Measurements from ENCODE around the gene AOPEP.
"Not testable (repeated sequence)": the region's sequence is repeated elsewhere in the genome, so short reads cannot be mapped to it uniquely, and the experiment has no call there.

Gene AOPEP

DNA sequence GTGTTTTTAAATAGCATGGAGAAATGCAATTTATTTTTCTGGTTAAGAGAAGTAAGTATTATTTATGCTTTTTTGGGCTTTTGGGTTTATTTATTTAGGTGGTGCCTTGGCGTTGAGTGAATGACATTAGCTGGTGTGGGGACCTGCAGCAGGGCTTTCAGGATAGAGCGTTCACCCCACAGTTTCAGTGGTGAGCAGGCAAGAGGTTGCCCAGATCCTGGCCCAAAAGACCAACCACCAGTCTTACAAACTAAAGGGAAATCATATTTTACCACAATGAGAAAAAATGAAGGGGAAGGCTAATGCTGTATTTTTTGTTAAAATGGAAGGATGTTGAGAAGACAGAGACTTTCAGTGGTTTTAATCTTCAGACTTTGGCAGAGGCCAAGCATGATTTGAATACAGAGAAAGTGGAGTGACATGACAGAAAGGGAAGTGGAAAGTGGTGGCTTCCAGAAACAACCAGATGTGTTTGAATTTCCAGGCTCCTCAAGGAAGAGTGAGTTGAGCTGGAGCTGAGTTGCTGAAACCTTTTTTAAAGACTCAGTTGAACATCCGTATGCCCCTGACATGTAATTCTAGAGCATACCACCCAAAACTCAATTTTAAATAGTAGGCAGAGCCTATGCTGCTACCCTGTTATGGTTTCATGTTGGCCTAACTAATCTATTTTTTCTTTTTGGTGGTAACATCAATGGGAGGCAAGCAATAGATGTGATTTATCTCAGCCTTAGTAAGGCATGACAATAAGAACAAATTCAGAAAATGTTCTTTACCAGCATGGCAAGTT lies 94.8 kb downstream of the AOPEP start:
- no peak for DNase-seq

DNA sequence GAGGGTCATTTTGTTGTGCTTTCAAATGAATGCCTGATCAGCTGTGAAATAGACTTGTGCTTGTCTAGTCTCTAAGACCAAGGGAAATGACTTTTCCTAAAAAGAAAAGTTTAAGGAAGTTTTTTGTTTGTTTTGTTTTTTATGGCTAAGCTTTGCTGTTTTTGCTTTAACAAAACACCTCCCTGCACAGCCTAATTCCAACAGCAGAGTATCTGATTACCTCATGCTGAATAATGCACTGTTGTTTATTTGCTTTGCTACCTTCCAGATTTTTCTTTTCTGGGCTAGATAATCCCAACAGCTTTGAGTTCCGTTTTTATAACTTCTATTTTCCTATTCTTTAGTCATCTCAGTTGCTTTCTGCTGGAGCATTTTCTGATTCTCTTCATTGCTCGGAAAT lies 95.8 kb downstream of the AOPEP start:
- no peak for DNase-seq

DNA sequence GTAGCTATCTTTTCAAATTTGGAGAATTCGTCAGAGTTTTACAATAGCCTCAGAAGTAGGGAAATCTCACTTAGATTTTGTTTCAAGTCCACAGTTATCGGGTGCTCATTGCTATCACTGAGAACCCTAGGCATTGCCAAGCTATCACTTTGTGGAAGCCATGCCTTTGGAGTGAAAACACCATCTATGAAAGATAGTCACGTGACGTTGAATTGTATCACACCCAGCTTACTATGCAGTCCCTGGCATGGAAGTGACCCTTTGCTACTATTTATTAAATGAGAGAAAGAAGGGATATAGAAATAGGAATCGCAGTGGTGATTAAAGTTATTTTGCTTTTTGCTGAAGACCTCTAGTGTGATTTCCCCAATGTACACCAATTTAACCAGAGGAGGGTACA lies 97.2 kb downstream of the AOPEP start:
- no peak for DNase-seq

DNA sequence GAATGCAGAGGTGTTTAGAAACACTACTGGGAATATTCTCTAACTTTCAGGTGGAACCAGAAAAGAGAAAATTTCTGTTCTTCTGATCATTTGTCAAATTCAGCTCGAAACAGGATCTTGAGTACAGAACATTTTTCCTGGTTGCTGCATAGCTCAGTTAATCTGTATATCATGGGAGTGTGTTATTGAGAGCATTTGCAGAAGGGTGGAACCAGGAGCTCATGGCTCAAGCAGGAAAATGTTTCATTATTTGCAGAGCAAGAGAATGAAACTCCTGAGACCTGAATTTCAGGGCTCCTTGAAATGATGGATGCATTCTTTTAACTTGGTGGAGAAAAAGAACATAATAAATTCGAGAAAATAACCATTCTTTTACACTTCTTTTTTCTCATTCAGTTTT lies 97.9 kb downstream of the AOPEP start:
- no peak for DNase-seq

DNA sequence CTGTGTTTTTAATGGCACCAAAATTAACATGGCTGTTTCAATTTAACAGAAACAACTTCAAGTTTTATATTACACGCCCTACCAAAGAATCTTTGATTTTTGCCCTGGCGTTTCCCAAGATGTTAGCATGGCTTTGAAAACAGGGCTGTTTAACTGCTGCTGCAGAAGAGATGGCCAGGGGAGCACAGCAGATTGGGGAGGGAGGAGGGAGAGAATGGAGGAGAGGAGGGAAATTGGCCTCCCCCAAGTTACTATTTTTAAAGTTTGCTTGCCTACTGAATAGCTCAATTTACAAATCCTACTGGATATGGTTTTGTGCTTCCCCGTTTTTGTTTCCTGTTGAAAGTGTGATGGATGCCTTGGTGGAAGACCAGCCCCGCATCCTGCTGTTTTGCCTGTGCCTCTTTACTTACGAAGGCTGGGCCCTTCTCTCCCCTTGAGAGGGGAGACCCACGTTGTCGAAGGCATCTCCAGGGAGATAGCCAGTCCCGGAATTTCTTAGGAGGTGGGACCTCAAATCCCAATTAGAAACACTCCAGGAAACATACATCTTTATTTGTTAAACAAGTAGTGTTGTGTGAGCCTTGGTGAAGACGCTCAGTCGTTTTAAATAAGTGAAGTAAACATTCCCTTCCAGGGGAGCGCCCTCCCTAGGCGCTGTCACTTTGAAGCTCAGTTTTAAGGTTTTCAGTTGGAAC lies 98.6 kb downstream of the AOPEP start:
- no peak for DNase-seq

DNA sequence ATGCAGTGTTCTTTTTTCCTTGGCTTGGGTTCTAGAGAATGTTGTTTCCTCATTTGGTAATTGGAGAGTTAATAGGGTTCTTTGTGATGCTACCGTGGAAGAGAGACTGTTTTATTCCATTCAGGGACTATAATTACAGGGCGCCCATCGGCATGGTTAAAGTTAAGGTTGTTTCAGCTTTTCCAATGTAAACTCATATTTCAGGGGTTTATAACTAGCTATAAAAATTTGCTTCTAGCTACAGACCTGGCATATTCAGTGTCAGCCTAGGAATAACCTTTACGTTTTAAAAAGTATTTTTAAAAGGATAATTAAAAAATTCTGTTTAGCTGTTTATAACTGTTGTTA lies 99.1 kb downstream of the AOPEP start:
- no peak for DNase-seq

DNA sequence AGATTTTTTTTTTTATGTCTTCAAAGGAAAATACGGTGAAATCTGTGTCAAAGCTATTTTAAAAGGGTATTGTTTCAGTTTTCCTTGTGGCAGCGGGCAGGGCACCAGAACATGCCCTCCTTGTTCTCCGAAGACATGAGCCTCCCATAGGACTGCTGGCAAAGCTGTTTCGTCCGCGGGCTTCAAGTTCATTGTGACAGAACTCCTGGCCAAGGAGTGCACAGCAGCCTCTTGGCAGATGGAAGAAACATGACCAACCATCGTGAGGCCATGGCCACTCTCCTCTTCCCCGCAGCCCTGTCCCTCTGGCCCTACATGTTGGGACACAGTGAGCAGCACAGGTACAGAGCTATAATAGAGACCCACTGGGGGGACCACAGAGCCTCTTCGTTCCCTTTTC lies 99.5 kb downstream of the AOPEP start:
- DNase-seq, result no peak

DNA sequence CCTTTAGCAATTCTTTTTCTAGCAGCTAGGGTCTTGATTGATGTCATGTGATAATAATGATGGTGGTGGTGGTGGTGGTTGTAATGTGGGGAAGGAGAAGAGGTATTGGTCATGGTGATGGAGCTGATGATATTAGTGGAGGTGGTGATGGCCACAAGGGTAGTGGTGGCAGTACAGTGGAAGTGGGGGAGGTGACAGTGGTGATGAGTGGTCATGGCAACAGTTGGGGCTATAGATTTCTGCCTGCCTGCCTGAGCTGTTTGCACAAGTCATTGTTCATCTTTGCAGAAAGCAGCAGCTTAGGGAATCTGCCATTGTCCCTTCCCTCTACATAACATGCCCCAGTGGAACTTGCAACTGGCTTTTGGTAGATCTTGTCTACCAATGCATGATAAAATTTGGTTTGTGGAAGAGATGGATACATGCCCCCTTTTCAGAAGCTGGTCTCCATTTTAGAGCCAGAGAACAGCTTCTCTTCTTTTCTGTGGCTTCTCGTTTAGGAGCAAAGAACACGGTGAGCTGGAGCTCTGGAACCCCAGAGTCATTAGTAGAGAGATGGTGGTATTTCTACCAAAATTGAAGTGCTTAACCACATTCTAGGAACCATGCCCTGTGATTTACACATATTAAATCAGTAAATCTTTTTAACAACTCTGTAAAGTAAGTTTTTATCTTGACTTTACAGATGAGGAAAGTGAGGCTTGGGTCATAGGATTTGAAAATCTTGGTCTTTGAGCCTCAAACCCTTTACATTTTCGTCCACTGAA lies 100.3 kb downstream of the AOPEP start:
- no peak for DNase-seq

DNA sequence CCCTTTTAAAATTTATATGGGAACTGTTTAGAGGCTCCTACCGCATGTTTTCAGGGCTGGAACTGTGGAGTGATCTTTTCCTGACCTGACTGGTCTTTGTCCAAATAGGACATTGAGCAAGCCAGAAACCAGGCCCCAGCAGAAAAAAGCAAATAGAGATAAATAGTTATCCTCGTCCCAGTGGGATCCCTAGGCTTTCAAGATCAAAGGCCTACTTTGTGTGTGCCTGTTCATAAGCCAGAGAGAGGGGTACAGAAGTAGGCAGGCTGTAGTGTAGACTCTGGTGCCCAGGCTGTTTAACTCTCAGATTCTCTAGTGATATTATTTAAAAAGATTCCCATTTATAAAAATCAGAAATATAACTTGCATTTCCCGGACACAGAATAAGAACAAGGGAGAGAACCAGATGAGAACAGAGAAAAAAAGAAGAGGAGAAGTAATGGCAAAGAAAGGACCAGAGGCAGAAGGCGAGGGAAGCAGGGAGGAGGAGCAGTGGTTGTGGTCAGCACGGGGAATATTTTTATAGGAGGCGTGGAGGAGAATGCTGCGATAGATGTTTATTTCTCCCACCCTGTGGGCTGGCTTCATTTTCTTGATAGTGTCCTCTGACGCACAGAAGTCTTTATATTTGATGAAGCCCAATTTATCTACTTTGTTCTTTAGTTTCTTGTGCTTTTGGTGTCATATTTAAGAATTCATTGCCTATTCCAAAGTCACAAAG lies 101.2 kb downstream of the AOPEP start:
- DNase-seq, result no peak

DNA sequence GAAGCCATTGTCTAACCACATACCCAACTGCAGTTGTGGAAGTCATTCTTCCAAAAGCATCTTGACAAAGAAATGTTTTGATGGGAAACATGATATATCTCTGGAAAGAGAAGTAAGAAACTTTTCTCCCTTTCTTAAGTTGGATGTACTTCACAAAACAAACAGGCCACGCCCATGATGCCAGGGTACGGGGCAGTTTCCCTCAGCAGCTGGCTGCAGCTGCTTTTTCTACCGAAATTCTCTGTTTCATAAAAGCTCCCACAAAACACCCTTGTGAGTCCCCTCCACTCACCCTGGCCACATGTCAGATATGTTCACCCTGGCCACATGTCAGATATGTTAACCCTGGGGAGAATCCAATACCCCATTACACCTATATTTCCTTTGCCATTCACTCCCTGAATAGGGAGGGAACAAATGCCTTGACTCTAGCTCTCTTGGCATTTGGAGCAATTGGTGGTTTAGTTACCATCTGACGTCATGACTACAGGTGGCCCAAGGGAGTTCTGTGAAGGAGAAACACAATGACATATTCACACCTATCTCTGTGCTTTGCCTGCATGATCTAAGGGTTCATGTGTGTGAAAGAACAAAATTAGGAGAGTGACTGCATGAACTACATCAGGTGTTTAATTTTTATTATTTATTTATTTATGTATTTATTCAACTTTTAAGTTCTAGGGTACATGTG lies 103.0 kb downstream of the AOPEP start:
- DNase-seq, result no peak

DNA sequence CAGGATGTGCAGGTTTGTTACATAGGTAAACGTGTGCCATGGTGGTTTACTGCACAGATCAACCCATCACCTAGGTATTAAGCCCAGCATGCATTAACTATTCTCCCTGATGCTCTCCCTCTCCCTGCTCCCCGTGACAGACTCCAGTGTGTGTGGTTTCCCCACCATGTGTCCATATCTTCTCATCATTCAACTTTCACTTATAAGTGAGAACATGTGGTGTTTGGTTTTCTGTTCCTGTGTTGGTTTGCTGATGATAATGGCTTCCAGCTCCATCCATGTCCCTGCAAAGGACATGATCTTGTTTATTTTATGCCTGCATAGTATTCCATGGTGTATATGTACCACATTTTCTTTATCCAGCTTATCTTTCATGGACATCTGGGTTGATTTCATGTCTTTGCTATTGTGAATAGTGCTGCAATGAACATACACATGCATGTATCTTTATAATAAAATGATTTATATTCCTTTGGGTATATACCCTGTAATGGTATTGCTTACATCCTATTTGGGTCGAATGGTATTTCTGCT lies 103.6 kb downstream of the AOPEP start:
- DNase-seq, result not testable (repeated sequence)

DNA sequence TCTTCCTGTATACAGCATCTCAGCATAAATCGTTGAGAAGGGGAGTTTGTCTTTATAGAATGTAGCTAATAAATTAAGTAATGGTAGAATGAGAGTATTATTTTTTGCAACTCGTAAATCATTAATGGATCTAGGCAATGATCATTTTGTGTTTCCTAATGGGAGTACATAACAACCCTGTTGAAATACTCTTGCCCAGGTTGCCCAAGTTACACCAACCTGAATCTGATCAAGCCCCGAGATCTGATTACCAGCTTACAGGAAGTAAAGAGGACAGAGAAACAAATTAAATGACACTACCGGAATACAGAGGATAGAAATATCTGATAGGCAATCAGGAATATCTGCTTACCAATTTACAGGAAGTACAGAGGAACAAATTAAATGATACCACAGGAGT lies 107.3 kb downstream of the AOPEP start:
- no peak for DNase-seq

DNA sequence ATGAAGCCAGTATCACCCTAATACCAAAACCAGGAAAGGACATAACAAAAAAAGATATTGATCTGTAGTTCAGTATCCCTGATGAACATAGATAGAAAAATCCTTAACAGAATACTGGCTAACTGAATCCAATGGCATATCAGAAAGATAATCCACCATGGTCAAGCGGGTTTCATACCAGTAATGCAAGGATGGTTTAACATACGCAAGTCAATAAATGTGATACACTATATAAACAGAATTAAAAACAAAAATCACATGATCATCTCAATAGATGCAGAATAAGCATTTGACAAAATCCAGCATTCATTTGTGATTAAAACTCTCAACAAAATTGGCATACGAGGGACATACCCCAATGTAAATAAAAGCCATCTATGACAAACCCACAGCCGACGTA lies 110.9 kb downstream of the AOPEP start:
- no peak for DNase-seq

DNA sequence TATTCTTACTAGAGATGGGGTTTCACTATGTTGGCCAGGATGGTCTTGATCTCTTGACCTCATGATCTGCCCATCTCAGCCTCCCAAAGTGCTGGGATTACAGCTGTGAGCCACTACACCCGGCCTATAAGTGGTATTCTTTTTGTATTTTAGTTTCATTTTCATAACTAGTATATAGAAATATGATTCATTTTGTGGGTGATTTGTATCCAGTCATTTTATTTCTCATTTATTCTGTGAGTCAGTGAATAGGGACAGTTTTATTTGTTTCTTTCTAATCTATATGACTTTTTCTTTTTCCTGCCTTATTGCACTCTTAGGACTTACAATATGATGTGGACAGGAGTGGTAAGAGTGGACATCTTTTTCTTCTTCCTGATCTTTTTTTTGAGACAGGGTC lies 112.9 kb downstream of the AOPEP start:
- no peak for DNase-seq

DNA sequence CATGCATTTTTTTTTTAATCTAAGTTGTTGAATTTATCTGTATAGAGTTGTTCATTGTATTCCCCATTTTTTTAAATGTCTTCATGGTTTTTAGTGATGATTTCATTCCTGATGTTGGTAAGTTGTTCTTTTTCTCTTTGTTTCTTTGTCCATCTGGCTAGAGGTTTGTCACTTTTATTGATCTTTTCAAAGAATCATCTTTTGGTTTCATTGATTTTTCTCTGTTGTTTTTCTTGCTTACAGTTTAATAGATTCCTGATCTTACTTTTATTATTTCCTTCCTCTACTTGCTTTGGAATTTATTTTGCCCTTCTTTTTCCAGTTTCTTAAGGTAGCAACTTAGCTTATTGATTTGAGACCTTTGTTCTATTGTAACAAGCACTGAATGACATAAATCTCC lies 114.2 kb downstream of the AOPEP start:
- DNase-seq, result no peak

DNA sequence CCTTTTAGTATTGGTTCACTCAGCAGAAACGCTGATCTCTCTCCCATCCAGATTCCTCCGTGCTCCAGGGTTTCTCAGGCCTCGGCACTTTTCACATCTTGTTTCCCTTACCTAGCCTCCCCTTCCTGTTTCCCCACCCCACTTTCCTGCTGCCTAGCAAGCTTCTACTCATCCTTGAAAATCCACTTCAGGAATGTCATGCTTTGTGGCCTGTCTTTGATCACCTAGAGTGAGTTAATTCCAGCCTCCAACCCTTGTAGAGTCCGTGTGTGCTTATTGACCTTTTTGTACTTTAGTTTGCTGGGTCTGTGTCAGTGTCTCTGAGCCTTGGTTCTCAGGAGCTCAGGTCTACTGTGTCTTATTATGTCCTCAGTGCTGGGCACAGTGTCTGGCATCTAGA lies 116.6 kb downstream of the AOPEP start:
- no peak for DNase-seq

DNA sequence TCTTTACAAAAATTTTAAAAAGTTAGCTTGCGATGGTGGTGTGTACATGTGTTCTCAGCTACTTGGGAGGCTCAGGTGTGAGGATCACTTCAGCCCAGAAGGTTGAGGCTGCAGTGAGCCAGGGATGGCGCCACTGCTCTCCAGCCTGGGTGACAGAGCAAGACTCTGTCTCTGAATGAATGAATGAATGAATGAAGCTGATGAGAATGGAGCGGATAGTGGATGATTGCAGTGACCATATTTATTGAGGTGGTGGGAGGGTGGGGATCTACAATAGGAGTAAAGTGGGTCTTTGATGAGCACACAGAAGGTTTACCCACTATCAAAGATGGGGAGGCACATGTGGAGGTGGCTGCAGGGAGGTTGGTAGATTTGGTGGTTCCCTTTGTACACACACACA lies 120.2 kb downstream of the AOPEP start:
- DNase-seq, result no peak

DNA sequence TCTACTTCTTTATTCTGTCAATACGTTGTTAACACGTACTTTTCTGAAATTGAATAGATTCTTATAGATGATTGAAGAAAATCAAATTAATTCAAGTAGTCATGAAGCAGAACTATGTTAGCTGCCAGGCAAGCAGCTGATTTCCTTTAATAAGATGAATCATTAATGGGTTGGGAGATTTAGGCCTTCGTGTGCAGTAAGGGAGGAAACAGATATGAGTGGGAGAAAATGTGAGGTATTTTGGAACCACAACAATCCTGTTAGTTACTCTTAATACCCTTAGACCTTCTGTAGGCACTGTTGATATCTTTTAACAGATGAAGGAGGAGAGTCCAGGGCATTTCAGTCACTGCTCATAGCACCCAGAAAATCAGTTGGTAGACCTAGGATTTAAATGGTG lies 121.0 kb downstream of the AOPEP start:
- no peak for DNase-seq

DNA sequence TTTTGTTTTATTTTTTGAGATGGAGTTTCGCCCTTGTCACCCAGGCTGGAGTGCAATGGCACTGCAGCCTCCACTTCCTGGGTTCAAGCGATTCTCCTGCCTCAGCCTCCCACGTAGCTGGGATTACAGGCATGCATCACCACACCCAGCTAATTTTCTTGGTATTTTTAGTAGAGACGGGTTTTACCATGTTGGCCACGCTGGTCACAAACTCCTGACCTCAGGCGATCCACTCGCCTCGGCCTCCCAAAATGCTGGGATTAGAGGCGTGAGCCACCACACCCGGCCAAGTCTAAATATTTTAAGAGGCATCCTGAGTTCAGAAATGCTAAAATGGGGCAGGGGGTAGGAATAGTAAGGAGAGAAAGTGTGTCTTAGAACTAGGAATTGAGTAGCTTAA lies 122.3 kb downstream of the AOPEP start:
- not testable (repeated sequence) for DNase-seq

DNA sequence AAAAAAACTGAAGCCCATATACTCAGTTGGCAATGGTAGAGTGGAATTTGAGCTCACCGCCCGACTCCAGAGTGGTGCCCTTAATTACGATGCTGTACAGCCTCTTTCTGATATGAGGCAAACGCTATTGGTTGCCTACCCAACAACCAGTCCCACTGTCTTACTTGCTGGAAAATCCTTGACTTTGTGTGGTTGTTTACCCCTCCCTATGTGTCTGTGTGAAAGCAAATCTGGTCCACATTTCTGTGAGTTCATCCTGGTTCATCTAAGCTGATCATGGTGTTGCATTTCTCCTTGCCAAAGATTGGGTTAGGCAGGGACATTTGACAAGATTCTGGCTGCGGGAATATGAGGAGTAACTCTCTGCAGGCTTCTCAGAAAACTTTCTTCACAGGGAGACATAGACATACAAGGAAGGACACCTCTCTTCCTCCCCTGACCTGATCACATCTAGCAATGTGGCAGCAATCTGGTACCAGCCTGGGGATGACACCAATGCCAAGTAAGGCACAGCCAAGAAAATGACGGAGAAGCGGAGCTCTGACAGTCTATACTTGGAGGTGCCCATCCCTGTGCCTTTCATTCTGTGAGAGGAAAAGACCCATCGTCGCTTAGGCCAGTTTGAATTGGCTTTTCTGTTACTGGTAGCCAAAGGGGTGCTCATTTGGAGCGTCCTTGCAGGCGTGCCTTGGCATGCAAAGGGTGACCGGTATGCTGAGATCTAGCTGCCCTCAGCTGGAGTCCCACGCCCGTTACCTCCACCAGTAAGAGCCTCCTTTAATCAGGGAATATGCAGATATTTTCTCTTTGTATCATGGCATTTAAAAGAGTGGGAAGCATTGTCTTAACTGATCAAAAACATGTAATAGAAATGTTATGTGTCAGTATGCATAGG lies 124.3 kb downstream of the AOPEP start:
- DNase-seq, result no peak

DNA sequence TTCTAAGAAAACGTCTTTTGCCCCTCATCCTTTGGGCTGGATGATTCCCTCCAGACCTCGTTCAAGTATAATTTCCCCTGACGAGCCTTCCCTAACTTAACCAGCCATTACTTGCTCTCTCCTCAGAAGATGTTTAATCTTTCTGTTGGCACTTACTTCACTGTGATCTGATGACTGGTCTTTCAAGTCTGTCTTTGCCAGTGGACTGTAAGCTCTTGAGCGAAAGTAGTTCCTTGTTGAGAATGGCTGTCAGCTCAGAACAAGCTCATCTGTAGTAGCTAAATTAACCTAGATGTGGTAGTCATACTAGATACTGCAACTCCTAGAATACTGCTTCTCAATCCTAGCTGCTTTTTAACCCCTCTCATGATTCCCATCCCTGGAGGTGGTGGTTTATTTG lies 125.0 kb downstream of the AOPEP start:
- no peak for DNase-seq
